Suprapubic skin (tissue), 4 donors: ENCODE results near the gene THRB. TPM values are rescaled to one million over a fixed set of nuclear protein-coding genes. Genes with fewer than 3 reads are reported as not detected.

Experiments
- DNase-seq, 2 donors: peaks; one replicate each; pipeline ENCODE4 v3.0.0-alpha.2; 2019; ENCODE audit warnings: low spot score in 2 of 2
- H3K27ac ChIP-seq: fragments of 200-600 bp; sonication (generic); one replicate; pipeline ENCODE4 v1.5.1; 2019
- H3K27me3 ChIP-seq: fragments of 200-600 bp; sonication (generic); one replicate; pipeline ENCODE4 v1.5.1; 2019
- H3K36me3 ChIP-seq: fragments of 200-600 bp; sonication (generic); one replicate; pipeline ENCODE4 v1.5.1; 2019
- H3K4me1 ChIP-seq: fragments of 200-600 bp; sonication (generic); one replicate; pipeline ENCODE4 v1.5.1; 2019
- H3K4me3 ChIP-seq: fragments of 200-600 bp; sonication (generic); one replicate; pipeline ENCODE4 v1.5.1; 2019; ENCODE audit warnings: mild to moderate bottlenecking
- H3K9me3 ChIP-seq: fragments of 200-600 bp; sonication (generic); one replicate; pipeline ENCODE4 v1.5.1; 2019
- CTCF ChIP-seq, 2 donors: fragments of 200-600 bp in 1 of 2; fragments of 450-650 bp in 1 of 2; sonication (generic) in 1 of 2; IDR thresholded peaks; one replicate each; pipeline ENCODE4 v1.5.1; 2016 to 2019; ENCODE audit warnings: antibody characterized with exemption in 2 of 2, mild to moderate bottlenecking in 1 of 2, moderate library complexity in 1 of 2
- EP300 ChIP-seq: sonication (generic); formaldehyde crosslinking; IDR thresholded peaks from one replicate; pipeline ENCODE4 v1.6.1; 2017; ENCODE audit warnings: antibody characterized with exemption
- POLR2A ChIP-seq, 2 donors: fragments of 450-650 bp; IDR thresholded peaks; one replicate each; pipeline ENCODE4 v1.6.1; 2017; ENCODE audit warnings: antibody characterized with exemption in 2 of 2, mild to moderate bottlenecking in 2 of 2, moderate library complexity in 2 of 2
- POLR2AphosphoS5 ChIP-seq, 3 donors: sonication (generic); formaldehyde crosslinking; IDR thresholded peaks; one replicate each; pipeline ENCODE4 v1.6.1; 2017; ENCODE audit warnings: antibody characterized with exemption in 3 of 3
- WGBS: methylation state at CpG from one replicate; pipeline ENCODE4 v1.1.5; 2018; 5-methylcytosine and 5-hydroxymethylcytosine counted together
- total RNA-seq, 4 donors: library from RNA; depleted of rRNA; stranded (reverse); fragments of >200 nt; gene quantifications; one replicate each; pipeline ENCODE4 v1.1.0, GENCODE V29; 2016

The THRB gene
- total RNA-seq, 4 donors from 2014 or later: 16.6 to 32.9 (median 24.4) TPM

GRCh38 chr3:24533561-24534193 is 39.0 kb upstream of the THRB start:
- Histone ChIP-seq H3K4me1 (no peaks in the 10 kb centered on the region), H3K36me3 (no peaks in the 10 kb centered on the region), H3K9me3 (no peaks in the 10 kb centered on the region), H3K4me3 (no peak overlapping the region), H3K27ac (no peak overlapping the region), H3K27me3 (no peaks in the 10 kb centered on the region)
- no peak for DNase-seq
- WGBS: 69% methylated on average over 10 of the region's 10 CpGs
- TF ChIP-seq EP300 (no peak), POLR2A (IDR thresholded peaks at IDR 0.05) (no peak), POLR2AphosphoS5 (IDR thresholded peaks at IDR 0.05) (no peak), CTCF (IDR thresholded peaks at IDR 0.05) (no peak)

GRCh38 chr3:24530471-24530870 is 35.8 kb upstream of the THRB start:
- no peak overlapping the region for H3K4me3 ChIP-seq
- H3K27ac ChIP-seq: no peak overlapping the region
- H3K4me1 ChIP-seq: no peaks in the 10 kb centered on the region
- no peaks in the 10 kb centered on the region for H3K27me3 ChIP-seq
- 77% methylated on average over 4 of the region's 4 CpGs for WGBS
- no peaks in the 10 kb centered on the region for H3K36me3 ChIP-seq
- H3K9me3 ChIP-seq: no peaks in the 10 kb centered on the region
- DNase-seq: no peak
- TF ChIP-seq EP300: no peak
- no peak for TF ChIP-seq POLR2A (IDR thresholded peaks at IDR 0.05)
- TF ChIP-seq CTCF (IDR thresholded peaks at IDR 0.05): no peak
- TF ChIP-seq POLR2AphosphoS5 (IDR thresholded peaks at IDR 0.05): no peak

- TF ChIP-seq EP300 (no peak), CTCF (IDR thresholded peaks at IDR 0.05) (no peak), POLR2AphosphoS5 (IDR thresholded peaks at IDR 0.05) (no peak), POLR2A (IDR thresholded peaks at IDR 0.05) (no peak)
These were observed 34.6 kb upstream of the THRB start for GRCh38 chr3:24529210-24529609.

GRCh38 chr3:24526640-24527212 is 32.1 kb upstream of the THRB start:
- no peak for DNase-seq
- TF ChIP-seq CTCF (IDR thresholded peaks at IDR 0.05): no peak
- TF ChIP-seq EP300: no peak
- TF ChIP-seq POLR2A (IDR thresholded peaks at IDR 0.05): no peak
- TF ChIP-seq POLR2AphosphoS5 (IDR thresholded peaks at IDR 0.05): no peak

More at GRCh38 chr3:24529210-24529609, 34.6 kb upstream of the THRB start:
- Histone ChIP-seq H3K4me3 (no peak overlapping the region), H3K36me3 (no peaks in the 10 kb centered on the region), H3K27me3 (no peaks in the 10 kb centered on the region), H3K4me1 (no peaks in the 10 kb centered on the region), H3K9me3 (no peaks in the 10 kb centered on the region), H3K27ac (no peak overlapping the region)
- DNase-seq: no peak

GRCh38 chr3:24525557-24525956 is 30.9 kb upstream of the THRB start:
- no peaks in the 10 kb centered on the region for H3K36me3 ChIP-seq
- H3K27me3 ChIP-seq: no peaks in the 10 kb centered on the region
- no peak overlapping the region for H3K4me3 ChIP-seq
- H3K4me1 ChIP-seq: peaks cover 13% of the 10 kb centered on the region
- TF ChIP-seq POLR2A (IDR thresholded peaks at IDR 0.05): no peak
- TF ChIP-seq POLR2AphosphoS5 (IDR thresholded peaks at IDR 0.05): no peak
- no peak for TF ChIP-seq CTCF (IDR thresholded peaks at IDR 0.05)
- no peak for TF ChIP-seq EP300
- no peak for DNase-seq
- 100% methylated on average over 1 of the region's 1 CpG for WGBS
- no peak overlapping the region for H3K27ac ChIP-seq
- no peaks in the 10 kb centered on the region for H3K9me3 ChIP-seq

More at GRCh38 chr3:24526640-24527212, 32.1 kb upstream of the THRB start:
- WGBS: 49% methylated on average over 2 of the region's 2 CpGs
- Histone ChIP-seq H3K9me3 (no peaks in the 10 kb centered on the region), H3K36me3 (no peaks in the 10 kb centered on the region), H3K27me3 (no peaks in the 10 kb centered on the region), H3K27ac (no peak overlapping the region), H3K4me1 (peaks cover 6% of the 10 kb centered on the region), H3K4me3 (no peak overlapping the region)
